ENCODE measurements around the gene KAZN.

KAZN gene

DNA sequence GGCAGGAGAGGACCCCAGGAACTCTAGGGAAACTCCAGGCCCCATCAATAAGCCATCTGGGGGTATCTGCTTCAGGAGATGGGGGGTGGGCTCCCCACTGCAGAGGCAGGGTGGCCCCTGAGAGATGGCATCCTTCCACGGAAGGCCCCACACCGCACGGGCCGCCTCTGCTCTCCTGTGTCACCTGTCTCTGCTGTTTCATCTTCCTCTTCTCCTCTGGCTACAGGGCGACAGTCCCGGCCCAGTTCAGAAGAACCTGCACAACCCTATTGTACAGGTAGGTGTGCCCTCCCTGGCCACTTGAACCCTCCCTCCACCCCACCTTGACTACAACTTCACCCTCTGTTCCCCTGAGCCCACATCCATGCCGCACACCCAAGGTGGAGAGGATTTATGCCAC, 464.9 kb downstream of the KAZN start:
- DNase-seq (ENCODE audit: low spot score) = no peak

DNA sequence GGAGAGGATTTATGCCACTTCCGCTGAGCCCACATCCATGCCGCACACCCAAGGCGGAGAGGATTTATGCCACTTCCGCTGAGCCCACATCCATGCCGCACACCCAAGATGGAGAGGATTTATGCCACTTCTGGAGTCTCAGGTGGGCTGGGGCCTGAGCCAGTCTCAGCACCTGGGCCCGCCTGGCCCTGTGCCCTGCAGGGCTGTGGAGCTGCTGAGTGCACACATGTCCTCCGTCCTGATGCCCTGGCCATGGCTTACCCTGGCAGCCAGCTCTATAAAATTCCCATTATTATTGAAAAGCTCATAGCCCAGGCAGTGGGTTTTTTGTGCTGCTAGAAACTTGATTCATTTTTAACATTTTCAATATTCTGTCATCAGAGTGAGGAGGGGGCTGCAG, 465.3 kb downstream of the KAZN start:
- peak; percentile 49 for DNase-seq (ENCODE audit: low spot score)

DNA sequence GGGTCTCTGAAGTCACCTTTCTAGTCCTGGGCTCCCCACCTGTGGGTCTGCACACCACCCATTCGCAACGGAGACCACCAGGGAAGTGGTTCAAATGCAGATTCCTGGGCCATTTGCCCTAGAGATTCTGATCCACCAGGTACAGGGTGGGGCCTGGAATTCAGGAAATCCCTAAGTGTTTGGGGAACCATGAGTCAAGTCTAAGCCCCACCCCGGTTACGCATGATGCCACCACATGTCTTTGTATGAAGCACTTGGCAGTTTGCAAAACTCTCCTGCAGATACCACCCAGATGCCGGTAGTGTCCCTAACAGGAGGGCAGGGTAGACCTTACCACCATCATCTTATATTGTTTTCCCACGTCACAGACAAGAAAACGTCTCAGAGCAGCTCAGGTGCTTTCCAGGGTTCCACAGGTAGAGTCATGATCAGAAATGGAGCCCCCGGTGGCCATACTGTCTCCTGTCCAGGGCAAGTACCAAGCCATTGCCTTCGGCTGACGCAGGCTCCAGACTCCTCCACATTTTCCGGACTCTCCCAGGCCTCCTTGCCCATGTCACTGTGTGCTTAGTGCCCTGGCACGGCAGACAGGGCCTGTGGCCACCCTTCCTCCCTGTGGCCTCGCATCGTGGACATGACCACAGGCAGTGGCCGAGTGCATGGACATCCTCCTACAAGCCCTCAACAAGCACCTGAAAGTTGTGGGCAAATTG, 465.9 kb downstream of the KAZN start:
- DNase-seq (ENCODE audit: low spot score) = no peak

DNA sequence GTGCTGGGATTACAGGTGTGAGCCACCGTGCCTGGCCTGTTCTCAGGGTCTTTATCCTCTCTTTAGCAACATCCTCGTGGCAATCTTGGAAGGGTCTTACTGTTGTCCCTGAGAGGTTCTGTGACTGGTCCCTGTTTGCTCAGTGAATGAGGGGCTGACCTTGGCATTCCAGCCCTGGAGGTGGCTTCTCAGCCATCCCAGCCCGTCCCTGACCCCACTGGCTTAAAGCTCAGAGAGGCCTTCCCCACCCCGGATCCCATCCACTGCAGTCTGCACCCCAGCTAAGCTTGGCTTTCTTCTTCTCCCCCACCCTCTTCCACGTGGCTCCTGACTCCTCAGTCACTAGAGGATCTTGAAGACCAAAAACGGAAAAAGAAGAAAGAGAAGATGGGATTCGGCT, 466.8 kb downstream of the KAZN start:
- DNase-seq (ENCODE audit: low spot score) = no peak

DNA sequence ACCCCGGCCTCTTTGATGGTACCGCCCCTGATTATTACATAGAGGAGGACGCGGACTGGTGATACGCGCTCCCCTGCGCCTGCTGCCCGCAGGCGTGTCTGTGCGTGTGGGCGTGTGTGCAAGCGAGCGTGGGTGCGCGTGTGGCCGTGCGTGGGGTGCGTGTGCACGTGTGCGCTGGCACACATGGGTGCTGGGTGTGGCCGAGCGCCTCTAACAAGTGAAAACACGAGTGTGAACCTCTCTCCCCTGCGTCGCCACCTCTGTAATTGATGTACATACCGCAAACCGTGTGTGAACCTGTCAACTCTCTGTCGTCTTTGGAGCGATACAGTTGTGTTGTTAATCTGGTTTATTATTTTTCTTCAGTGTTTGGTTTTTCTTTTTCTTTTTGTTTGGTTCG, 467.3 kb downstream of the KAZN start:
- no peak for DNase-seq (ENCODE audit: low spot score)

DNA sequence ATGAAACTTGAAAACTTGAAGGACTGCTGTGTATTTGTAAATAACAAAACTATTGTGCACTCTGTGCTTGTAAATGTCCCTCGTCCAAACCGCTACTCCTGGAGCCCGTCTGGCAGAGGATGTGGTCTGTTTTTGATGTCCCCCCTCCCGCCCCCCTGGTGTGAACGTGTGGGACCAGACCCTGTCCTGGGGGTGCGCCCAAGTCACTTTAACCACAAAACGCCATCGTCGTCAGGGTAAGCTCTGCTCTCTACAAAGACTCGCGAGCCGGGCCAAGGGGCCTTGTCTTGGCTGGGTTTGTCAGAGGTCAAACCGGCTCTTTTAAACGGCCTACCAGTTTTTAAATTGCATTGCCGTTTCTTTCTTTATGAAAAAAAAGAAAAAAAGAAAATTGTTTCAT, 467.7 kb downstream of the KAZN start:
- DNase-seq (ENCODE audit: low spot score) = no peak

DNA sequence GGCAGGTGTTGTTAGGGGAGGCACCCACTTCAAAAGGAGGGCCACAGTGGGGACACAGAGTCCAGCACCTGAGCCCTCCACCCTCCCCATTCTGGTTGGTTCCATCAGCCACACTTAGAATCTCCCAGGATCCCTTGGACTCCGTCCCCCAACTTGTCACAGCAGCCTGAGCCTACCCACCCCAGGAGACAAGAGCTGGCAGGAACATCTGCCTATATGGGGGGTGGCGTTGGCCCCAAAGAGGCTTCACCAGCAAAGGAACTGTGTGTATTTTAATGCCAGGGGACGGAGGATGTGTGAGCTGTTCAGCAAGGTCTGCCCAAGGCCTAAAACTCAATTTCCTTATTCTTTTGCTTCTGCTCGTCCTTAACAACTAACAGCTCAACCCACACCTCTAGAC, 468.7 kb downstream of the KAZN start:
- DNase-seq (ENCODE audit: low spot score) = no peak

DNA sequence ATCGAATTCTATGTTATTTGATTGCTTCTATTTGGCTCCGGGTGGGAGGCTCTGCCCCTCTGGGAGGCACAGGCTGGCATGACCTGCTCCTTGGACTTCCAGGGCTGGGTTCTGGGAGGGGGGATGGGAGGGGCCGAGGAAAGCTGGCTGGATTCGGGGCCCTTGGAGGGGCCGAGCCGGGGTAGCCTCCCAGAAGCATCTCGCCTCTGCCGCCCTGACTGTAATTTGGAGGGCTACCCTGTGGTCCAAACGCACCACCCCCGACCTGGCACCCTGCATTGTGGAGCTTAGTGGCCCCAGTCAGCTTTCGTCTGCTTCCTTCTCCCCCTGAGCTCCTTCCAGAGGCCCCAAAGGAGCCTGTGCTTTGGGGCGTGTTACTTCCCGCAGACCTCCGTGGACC, 469.7 kb downstream of the KAZN start:
- no peak for DNase-seq (ENCODE audit: low spot score)

DNA sequence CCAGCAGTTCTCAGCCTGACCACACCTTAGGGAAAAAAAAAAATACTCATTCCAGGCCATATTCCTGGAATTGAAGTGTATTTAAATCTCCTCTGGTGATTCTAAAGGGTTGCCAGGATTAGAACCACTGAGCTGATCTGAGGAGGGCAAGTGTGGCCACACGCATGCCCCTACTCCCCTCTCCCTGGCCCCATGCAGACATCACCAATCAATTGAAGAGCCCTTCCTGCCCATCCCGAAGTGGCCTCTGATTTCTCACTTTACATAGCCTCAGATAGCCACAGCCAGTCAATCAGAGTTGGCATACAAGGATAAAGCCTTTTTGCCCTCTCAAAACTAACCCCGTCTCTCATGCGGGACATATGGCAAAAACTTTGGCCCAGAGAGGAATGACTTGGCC, 470.5 kb downstream of the KAZN start:
- no peak for DNase-seq (ENCODE audit: low spot score)

DNA sequence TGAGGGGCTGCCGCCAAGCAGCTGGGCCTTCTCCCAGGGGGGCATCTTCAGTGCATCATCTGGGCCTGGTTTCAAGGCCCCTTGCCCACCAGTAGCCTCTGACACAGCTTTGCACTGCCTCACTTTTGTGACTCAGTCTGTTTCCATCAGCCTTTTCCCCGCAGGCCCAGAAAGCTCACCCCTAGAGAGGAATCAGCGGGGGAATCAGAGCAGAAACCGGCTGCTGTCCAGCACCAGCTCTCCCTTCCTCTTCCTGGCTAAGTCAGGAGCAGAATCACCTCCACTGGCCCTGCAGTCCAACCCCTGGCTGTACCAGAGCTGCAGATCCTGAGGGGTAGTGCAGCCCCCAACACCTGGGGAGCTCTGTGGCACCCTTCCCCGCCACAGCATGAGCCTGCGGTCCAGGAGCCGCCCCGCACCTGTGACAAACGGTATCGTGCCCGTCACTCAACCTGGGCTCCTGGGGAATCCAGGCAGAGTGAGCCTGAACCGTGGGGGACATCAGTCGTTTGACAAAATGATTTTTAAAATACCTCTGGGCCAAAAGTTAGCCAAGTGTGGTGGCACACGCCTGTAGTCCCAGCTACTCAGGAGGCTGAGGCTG, 471.8 kb downstream of the KAZN start:
- DNase-seq (ENCODE audit: low spot score) = no peak

DNA sequence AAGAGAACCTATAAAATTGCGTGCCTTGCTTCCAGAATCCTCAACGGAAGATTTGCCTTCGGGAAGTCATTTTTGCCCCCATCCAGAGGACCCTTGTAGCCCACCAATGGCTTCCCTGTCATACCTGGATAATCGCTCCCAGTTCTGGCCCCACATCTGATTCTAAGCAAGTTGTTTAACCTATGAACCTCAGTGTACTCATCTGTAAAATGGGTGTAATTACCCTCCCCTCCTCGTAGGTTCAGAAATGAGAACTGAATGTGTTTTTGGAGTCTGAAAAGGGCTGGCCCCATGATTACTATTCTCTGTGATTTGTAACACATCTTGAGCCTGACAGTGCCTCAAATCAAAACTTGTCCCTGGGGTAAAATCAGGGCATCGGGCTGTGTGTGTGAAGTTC, 473.5 kb downstream of the KAZN start:
- no peak for DNase-seq (ENCODE audit: low spot score)

DNA sequence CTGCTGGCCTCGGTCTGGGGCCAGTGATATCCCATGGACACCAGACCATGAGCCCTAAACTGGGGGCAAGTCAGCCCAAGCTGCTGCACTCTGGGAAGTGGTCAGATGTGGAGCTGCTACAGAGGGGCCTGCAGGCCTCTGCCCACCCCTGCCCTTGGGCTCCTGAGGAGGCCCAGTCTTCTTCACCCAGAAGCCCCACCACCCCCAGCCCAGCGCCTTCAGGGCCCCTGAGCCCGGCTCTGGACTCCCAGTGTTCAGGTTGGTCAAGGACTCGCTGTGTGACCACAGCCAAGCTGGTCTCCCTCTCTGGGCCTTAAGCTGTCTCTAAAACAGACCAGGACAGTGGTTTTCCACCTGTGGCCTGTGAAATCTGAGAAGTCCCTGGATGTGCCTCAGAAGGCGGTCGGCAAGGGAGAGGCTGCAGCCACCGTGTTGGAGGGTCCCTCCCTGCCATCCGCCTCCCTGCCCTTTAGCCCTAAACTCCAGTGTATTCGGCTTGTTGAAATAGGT, 475.4 kb downstream of the KAZN start:
- no peak for DNase-seq (ENCODE audit: low spot score)

DNA sequence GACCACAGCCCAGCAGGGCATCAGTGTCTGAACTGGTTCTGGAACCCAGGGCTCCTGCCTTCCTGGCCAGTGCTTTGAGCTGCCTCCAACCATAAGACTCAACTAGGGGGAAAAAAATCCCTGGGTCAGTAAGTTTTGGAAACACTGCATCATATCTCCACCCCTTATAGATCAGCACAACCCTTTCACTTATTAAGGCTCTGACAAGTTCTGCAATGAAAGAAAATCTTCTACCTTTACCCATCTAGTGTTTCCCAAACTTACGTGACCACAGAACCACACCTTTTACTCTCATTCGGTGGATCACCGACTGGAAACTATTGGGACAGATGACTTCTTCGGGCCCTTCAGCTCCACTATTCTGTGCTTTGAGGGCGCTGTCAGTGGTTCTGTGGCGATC, 476.7 kb downstream of the KAZN start:
- no peak for DNase-seq (ENCODE audit: low spot score)

DNA sequence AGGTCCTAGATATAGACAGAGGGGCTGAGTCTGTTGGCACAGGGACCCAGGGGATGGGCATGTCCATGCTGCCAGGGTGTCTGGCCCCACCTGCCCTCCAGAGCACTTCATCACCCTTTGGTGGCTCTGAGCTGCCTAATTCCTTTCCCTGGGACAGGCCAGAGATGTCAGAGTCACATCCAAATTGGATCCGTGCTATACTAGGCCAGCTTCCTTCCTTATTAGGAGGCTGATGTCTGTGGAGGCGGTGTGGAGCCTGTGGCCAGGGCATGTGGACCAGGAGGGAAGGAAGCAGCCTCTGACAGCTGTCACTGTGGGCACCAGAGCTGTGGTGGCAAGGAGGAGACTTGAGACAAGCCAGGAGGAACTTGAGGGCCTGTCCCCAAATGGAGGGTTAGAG, 477.3 kb downstream of the KAZN start:
- no peak for DNase-seq (ENCODE audit: low spot score)

DNA sequence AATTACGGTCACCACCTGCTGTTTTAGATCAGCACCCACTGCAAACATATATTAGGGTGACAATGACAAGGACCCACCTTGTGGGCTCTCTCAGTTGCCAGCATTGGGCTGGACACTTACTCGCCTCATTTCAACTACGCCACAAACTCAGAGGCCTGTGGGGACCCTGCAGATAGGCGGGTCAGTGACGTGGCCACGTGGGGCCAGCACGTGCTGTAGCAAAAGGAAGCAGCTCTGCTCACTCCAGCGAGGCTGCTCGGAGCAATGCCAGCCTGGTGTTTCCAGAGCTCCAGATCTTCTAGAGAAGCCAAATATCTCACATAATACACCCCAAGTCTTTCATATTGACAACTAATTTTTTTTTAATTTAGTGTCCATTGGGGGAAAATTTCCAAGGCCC, 478.3 kb downstream of the KAZN start:
- no peak for DNase-seq (ENCODE audit: low spot score)

DNA sequence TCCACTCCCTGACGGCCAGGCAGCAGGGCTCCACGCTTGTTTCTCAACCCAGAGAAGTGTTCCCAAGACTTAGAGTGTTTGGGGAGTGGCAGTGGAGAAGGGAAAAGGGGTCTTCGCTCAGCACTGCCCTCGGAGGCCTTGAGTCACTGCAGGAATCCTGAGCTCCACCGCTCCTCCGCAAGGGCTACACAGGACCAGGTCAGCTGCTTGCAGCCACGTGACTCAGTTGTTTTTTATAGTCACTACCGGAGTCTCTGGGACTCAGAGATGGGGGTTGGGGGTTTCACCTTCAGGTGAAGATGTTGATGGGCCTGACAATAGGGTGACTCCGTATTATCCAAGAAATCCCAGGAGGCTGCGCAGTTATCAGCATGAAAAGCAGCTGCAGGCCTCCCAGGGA, 478.9 kb downstream of the KAZN start:
- no peak for DNase-seq (ENCODE audit: low spot score)

DNA sequence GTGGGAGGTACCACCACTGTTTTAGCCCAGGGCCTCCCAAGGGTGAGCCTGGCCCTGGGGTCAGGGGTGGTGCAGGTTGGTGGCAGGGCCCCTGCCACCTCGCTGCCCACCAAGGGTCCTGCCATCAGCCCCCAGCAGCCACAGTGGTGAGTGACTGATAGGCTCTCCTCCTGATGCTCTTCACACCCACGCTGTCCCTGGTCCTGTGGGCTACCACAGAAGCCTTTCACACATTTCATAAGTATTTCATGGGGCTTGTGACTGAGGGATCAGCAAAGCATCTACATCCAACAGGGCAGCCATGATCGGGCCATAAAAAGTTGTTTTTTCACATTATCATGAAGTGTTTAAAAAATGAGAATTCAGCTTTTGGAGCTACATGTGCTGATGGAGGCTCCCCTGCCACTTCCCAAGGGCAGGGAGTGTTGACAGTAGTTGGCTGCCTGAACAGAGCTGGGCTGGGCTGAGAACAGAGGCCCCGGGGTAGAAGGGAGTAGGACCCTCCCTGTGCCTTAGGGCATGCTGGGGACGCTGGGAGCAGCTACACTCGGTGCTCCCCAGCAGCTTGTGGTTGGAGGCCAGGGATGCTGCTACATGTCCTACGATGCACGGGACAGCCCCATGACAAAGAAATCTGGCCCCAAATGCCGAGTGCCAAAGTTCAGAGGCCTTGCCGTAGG, 482.0 kb downstream of the KAZN start:
- DNase-seq (ENCODE audit: low spot score) = no peak

DNA sequence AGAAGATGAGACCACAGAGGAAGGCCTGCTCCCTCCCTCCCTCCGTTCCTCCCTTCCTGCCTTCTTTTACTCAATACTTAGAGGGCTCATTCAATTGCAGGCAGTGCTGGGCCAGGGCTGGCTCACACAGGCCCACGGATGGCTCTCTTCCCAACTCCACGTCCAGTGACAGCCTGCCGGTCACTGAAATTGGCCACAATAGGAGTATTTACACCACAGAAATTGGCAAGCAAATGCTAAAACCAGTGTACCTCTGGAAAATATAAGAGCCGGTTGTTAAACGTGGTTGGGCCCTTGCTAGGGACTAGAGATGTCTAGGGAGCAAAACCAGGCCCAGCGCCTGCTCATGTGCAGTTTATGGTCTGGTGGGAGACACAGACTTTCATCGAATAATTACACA, 482.6 kb downstream of the KAZN start:
- DNase-seq (ENCODE audit: low spot score) = no peak

DNA sequence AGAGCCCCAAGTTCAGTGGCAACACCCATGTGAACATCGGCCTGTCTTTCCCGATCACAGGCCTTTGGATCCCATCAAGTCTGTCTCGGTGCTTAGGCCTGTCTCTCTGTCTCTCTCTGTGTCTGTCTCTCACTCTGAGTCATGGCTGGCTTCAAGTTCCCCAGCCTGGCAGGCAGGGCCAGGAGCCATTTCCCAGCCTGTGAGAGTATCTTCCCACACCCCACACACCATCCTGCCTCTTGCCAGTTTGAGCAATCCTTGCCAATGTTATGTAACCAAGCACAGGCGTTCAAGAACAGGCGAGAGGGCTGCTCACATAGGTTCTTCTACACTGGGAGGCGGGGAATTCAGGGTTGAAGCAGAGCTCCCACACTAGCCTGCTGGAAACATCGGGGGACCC, 485.1 kb downstream of the KAZN start:
- no peak for DNase-seq (ENCODE audit: low spot score)

DNA sequence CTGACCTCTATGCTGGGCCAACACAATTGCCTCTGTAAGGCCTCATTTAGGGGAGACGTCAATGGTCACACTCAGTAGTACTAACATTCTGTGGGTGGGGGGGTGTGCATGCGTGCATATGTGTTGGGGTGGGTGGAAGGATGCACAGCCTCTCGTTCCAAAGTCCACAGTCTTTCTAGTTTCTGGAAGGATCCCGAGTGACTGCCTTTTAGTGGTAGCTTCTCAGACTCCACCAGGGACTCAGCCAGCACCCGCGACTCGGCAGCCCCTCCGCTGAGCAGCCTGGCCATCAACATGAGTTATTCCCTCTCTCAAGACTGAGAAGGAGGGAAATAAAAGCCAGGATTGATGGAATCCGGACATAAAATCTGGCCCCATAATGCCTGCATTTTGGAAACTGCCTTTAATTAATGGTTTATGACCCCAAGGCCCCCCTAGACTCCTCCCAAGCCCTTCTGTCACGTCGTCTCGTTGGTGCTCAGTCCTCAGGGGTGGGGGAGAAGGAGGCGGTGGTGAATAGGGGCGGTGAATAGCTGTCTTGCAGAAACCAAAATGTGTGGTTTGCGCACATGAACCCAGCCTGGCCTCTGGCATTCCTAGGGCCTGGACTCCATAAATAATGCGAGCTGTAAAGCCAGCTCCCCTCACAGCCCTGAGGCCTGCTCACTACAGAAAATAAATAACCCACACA, 489.9 kb downstream of the KAZN start:
- DNase-seq (ENCODE audit: low spot score) = no peak

DNA sequence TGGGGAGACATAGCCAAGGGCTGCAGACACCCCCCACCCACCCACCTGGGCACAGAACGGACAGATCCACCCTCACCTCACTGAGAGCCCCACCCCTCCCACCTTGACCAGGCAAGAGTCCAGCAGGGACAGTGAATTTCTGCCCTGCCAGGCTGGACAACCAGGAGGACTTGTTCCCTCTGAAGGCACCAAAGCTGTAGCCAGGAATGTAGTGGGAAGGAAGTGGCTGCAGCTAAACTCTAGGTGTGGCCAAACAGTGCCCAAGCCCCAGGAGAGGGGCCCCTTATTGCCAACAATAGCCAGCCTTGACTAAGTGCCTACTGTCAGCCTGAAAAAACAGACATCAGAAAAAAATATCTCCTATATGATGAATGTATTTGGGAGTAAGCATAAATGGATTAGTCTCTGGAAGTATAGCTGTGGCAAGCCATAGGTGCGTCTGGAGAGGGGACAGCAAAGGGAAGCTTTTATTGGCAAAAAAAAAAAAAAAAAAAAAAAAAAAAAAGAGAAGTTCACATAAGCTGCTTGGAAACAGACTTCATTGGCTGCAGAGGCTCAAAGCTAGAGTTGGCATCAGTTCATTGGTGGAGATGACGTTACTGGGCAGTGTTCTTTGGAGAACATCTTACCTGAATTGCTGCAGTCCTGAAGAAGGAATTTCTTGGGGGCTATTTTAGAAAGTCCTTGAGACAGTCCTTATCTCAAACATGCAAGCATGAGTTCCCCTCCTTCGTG, 490.9 kb downstream of the KAZN start:
- DNase-seq (ENCODE audit: low spot score) = peak; percentile 67

DNA sequence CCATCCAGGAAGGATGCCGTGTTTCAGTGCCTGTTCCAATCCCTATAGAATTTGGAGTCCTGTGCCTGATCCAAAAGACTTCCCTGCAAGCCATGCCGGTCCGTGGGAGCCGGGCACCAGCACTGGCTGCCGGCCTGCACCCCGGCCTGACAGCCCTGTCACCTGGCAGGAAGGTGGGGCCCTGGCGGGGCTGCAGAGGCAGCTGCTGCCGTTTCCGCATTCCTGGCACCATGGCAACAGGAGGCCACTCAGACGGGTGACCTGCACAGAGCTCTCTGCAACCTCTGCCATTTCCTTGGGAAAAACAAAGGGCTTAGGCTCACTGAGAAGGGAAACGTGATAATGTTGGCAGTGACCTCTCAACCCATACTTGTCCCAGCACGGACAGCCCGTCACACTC, 491.9 kb downstream of the KAZN start:
- peak; percentile 58 for DNase-seq (ENCODE audit: low spot score)
